Stimulated activated CD8-positive, alpha-beta memory T cell treated with anti-CD3 and anti-CD28 coated beads, Interleukin-12 subunit alpha, Interleukin-12 subunit beta, amount 100 ng/mL, for 24 hours (primary cell): ENCODE data around the gene ACER3.
"Not testable (repeated sequence)": the region's sequence is repeated elsewhere in the genome, so short reads cannot be mapped to it uniquely, and the experiment has no call there.

Experiments
- DNase-seq: peaks from one replicate; pipeline ENCODE4 v3.0.0-alpha.2; 2020; ENCODE audit errors: extremely low read depth

The ACER3 gene

DNA sequence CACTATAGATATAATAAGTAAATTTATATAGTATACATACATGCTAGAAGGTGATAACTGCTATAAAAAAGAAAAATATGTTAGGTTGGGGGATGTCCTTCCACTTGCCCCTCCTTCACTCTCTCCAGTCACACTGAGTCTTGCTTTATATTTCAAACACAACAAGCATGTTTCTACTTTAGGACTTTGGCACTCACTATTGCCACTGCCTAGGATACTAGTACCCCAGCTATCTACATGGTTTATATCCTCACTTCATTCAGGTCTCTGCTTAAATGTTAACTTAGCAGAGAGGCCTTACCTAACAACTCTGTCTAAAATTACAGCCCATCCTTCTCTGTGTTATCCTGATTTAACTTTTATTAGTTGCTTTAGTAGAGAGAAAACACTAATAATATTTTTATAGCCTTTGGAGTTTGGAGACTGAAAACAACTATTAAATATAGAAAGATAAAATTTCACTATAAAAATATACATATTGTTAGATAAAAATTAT is 134.4 kb downstream of the ACER3 start:
- no peak for DNase-seq

DNA sequence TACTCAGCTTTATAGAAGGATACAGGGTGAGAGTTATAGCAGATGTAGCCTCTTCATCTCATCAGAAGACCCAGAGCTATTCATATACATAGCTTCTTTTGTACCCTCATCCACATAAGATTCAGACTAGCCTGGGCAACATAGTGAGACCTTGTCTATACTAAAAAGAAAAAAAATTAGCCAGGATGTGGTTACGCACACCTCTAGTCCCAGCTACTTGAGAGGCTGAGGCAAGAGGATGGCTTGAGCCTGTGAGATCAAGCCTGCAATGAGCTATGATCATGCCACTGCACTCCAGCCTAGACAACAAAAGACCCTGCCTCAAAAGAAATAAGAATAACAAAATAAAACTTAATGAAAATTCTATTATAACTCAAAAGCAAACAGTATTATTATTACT is 136.8 kb downstream of the ACER3 start:
- no peak for DNase-seq

DNA sequence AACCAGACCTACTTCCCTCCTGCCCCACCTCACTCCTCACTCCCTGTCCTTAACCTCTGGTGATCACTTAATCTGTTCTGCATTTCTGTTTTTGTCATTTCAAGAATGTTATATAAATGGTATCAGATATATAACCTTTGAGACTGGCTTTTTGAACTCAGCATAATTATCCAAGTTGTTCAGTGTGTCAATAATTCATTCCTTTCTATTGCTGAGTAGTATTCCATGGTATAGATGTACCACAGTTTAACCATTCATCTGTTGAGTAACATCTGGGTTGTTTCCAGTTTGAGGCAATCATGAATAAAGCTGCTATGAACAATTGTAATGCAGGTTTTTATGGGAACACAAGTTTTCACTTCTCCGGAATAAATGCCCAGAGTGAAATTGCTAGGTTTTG is 138.9 kb downstream of the ACER3 start:
- DNase-seq = no peak

DNA sequence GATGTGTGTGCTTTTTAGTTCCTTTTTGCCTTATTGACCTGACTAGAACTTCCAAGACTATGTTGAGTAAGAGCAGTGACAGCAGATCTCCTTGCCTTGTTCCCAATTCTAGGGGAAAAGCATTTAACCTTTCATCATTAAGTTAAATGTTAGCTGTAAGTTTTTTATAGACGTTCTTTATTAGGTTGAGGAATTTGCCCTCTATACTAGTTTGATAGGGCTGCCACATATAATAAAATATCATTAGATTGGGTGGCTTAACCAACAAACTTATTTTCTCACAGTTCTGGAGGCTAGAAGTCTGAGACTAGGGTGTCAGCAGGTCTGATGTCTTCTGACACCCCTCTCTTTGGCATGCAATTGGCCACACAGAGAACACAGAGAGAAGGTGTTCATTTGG is 140.9 kb downstream of the ACER3 start:
- DNase-seq = no peak

DNA sequence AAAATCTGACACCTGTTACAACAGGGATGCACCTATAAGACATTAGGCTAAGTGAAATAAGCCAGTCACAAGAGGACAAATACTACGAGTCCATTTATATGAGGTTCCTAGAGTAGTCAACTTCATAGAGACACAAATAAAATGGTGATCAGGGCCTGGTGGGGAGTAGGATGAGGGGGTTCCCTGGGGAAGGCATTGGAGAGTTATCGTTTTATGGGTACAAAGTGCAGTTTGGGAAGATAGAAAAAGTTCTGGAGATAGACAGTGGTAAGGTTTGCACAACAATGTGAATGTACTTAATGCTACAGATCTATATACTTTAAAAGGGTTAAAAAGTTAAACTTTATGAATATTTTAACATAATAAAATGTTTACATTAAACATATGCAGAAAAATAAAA is 142.1 kb downstream of the ACER3 start:
- no peak for DNase-seq

DNA sequence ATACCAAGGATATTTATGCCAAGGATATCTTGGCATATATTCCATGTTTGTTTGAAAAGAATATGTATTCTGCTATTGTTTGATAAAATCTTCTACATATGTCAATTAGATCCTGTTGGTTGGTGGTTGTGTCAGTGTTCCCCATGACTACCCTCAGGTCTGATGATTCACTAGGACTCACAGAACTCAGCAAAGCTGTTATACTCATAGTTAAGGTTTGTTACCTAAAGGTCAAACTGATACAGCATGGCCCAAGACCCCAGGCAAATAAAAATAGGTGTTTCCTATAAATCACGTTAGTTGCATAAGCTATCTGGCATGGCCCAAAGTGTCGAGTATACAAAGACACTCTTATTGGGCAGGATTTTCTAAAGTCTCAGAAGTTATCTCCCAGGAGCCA is 143.2 kb downstream of the ACER3 start:
- no peak for DNase-seq

DNA sequence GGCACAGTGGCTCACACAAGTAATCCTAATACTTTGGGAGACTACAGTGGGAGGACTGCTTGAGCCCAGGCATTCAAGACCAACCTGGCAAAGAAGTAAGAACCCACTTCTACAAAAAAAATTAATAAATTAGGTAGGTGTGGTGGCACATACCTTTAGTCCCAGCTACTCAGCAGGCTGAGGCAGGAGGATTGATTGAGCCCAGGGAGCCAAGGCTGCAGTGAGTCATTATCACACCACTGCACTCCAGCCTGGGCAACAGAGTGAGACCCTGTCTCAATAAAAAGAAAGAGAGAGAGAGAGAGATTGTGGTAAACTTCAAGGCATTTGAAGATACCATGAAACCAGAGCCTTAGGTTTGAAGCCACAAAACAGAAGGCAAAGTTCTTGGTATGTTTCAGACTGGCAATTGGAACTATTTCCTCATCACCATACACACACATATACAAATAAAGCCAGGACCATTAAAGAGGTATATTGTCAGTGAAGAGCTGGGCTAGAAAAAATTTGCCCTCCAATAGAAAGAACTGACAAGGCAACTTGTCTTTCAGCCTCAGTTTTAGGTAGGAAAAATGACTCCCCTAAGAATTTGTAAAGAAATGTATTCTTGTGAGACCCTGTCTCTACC is 148.9 kb downstream of the ACER3 start:
- DNase-seq = no peak

DNA sequence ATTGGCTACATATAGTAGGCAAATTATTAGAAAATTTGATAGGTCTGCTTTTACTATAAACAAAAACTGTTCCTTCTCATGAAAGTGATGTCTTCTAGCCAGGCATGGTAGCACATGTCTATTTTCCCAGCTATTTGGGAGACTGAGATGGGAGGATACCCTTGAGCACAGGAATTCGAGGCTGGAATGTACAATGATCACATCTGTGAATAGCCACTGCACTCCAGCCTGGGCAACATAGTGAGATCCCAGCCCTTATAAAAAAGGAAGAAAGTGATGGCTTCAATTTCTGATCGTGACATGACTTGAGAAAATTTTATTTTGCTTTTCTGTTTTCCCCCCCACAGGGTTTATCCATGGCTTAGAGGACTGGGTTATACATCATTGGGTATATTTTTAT is 154.0 kb downstream of the ACER3 start:
- DNase-seq = no peak

DNA sequence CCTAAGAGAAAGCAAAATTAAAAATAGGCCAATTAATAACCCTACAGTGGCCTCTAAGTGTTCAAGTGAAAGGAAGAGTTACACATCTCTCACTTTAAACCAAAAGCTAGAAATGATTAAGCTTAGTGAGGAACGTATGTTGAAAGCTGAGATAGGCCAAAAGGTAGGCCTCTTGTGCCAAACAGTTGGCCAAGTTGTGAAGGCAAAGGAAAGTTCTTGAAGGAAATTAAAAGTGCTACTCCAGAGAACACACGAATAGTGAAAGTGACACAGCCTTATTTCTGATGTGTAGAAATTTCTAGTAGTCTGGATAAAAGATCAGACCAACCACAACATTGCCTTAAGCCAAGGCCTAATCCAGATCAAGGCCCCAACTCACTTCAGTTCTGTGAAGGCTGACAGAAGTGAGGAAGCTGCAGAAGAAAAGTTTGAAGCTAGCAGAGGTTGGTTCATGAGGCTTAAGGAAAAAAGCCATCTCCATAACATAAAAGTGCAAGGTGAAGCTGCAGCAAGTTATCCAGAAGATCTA is 157.7 kb downstream of the ACER3 start:
- DNase-seq = not testable (repeated sequence)

DNA sequence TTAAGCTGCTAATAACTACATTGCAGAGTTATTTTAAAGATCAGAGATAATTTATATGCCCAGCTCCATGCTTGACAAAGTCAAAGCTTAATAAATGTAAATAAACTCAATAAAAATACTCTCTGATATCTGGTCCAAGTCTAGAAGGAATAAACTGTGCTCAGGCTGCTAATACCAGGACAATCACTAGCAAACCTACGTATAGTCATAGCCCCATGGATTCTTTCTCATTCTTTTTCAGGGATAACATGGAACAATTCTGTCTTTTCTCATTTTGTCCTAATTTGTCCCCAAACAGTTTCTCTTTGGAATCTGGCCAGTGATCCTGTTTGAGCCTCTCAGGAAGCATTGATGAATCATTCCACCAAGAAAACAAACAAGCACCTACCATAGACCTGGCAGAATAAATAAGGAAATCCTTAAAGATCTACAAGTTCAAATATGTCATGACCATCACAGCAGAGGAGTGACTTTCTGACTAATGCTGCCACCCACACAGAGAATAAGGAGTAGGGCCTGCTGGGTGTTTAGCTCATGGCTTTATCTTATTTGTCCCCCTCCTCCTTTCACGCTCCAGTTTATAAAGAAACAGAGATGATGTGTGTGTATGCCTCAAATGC is 159.4 kb downstream of the ACER3 start:
- DNase-seq = no peak

DNA sequence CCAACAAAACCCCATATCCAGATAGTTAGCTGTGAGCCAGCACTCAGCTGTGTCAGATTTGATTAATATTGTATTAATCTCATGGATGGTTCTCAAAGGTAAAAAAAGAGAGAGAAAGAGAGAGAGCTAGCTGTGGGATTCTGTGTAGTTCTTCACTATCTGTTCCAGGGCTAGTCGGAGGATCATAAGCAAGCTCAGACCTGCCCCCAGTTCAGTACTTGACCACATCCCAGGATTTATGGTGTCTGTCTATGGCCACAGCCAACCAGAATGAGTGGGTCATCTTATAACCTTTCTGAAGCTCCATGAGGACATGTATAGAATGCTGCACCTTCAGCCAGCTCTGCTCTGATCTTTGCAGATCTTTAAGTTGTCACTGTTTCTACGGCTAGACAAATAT is 160.0 kb downstream of the ACER3 start:
- DNase-seq = no peak

DNA sequence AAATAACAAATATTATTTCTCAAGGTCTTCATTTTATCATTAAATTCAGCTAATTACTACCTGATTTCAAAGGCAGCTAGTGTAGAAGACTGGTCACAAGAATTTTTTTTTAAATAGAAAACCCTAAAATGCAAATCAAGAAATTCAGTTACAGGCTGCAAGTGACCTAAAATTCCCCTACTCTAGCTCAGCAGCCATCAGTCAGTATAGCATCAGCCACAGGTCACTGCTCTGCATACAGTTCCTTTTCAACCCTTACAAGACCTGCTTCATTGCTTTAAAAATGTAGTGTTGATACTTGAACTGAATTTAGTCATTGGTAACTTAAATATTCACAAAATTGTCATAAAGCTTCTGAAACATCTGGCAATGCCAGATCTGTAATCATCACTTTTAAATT is 164.0 kb downstream of the ACER3 start:
- no peak for DNase-seq

DNA sequence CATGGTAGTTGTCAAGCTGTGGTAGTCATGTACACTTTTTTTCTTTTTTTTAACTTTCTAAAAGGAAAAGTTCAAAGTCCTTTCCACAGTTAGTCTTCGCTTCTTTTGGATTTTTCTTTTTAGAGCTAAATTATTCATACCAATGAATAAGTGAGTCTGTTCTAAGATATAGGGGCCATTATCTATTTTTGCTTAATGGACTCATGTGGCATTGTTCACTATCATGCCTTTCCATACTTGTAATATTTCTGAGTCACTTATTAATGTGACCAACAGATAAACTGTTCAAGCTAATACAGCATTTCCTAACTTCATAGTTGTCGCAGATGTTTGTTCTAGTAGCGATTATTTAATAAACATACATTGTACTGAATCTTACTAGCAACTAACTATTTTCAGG is 165.5 kb downstream of the ACER3 start:
- DNase-seq = no peak

DNA sequence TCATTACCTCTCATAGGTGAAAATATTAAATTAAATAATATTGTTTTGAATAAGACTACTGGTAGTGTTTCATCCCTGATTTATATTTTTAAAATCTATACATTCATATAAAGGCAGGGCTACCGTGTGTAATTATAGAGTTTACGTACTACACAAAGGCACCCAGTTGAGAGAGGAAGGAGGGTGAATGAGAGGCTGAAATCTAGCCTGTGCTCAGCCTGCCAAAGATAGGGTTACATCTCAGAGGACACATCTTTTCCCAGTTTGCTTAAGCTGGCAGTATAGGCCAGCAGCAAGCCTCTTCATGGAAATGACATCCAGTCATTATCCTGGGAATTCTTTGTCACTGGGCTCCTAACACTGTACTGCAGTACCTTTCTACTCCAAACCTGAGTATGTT is 166.0 kb downstream of the ACER3 start:
- DNase-seq = no peak

DNA sequence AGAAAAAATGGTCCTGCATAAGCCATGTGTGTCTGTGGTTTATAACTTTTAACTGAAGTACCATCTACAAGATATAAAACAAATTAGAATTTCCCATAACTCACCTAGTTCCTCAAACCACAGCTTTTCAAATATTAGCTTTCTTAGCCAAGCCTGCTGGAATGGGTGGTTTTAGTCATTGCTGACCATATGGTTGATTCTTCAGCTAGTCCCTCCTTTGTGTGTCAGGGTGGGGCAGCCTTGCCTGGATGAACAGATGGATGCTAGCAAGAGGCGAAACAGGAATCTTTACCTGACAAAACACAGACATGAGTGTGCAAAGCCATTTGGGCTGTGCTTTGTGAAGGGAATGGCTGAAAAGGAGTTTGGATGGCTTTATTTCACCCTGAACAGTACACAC is 166.6 kb downstream of the ACER3 start:
- DNase-seq = no peak

DNA sequence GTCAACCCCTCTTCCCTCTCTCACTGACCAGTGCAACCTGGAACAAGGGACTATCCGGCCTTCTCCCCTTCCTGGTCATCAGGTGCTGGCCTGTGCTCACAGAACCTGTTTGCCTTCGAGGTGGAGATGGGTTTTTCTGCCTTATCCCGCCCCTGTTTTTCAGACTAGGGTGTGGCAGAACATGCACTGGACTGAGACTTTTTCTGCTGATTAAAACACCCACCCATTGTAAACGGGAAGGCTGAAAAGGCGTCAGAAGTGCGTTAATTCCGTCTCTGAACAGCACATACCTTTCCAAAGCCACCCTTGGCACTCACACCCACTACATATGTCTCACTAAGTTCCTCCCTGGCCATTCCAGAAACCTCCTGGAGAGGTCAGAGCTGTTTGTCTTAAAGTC is 169.1 kb downstream of the ACER3 start:
- DNase-seq = no peak

DNA sequence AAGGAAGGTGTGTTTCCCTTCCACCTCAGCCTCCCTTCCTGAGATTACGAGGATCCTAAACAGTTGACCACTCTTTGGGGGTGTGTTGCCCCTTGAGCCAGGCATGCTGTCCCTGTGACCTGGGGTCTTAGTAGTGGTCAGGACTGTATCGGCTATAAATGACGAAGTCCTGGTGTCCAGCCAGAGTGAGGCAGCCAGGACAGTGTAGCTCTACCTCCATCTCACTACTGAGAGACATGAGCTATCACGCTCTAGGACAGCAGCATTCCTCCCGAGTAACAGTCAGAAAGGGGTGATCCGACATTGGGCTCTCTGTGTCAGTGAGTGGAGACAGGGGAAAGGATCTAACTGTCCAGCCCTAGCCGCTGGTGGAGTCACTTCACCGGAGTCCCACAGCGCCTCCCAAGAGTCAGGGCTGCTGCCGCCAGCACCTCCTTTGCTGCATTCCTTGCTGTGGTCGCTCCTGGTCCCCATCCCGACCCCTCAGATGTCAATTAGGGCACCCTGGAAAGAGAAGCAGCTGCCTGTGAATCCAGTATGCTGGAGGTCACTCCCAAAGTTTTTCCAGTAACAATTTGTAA is 170.2 kb downstream of the ACER3 start:
- no peak for DNase-seq

DNA sequence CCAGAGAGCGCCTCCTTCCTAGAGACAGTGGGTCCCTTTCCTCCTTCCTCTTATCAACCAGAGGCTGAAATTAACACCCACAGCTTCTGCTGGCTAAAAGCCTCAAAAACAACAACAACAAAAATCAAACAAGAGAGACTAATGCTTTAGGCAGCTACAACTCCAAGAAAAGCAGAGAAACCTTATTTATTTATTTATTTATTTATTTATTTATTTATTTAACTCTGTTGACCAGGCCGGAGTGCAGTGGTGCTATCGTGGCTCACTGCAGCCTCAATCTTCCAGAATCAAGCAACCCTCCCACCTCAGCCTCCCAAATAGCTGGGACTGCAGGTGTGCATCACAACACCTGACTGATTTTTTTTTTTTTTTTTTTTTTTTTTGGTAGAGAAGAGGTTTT is 170.9 kb downstream of the ACER3 start:
- DNase-seq = no peak

DNA sequence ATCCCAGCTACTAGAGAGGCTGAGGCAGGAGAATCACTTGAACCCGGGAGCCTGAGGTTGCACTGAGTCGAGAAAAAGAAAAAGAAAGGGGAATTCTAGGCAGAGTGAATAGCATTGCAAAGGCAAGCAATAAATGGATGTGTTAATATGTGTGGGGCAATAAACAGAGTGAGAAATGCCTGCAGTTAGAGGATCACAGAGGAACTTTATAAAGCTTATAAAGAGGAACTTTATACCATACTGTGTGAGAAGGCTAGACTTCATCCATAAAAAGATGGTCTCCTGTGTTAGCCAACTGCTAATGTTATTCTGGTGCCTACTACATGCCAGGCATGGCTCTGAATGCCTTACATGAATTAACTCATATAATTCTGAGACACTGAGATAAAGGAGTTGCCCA is 174.3 kb downstream of the ACER3 start:
- DNase-seq = no peak

DNA sequence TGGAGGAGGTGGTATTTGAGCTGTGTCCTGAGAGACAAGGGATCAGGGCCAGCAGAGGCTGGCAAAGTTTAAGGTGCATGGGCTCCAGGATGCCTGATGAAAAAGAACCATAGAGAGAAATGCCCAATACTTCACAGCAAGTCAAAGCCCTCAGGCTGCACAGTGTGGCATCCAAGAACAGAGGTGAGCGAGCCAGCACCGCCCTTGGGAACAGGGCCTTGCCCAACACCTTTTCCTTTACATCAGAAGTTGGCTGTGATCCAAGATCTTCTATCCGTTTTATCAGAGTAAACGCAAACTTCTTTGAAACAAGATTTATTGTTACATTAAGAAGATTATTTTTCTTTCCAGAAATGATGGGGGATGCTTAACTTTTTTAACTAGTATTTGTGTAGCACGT is 174.9 kb downstream of the ACER3 start:
- DNase-seq = no peak

DNA sequence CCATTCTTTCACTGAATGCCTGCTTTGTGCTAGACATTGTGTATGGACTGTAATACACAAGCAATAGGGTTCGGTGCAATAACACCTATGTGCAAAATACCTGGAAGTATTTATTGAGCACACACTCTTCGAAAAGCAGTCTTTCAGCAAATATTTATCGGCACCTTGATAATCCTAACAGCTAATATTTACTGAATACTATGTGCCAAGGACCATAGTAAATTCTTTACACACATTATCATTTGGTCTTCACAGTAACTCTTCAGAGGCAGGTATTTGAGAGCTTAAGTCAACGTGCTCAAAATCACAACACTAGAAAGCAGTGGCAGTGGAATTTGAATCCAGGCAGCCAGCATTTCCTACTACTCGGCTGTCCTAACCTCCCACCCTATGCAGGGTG is 175.7 kb downstream of the ACER3 start:
- no peak for DNase-seq

DNA sequence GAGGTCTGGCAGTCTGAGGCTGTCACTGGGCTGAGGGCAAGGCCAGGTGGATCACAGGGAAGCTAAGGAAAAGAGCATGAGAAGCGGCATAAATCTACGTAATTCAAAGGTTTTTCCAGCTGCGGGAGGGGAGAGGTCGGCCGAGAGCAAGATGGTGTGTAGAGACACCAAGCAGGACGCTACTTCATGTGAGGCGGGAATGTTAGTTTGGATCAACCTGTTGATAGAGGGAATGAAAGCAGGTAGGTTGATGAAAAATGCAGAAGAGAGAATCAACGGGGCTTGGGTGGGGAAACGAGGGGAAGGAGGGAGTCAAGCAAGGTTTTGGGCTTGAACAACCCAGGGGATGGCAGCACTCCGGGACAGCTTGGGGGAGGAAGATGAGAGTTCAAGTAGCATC is 176.3 kb downstream of the ACER3 start:
- DNase-seq = no peak
